Karpas-422 (cell line): ENCODE measurements around the gene LNP1. TPM values are rescaled to one million over a fixed set of nuclear protein-coding genes. Genes with fewer than 3 reads are reported as not detected.
A peak's percentile ranks its signal among the peaks of the same experiment; 100 is the strongest.
"Not testable (repeated sequence)": the region's sequence is repeated elsewhere in the genome, so short reads cannot be mapped to it uniquely, and the experiment has no call there.

Experiments used
- DNase-seq: peaks from one replicate; pipeline ENCODE4 v3.0.0-alpha.2; 2015
- H2AFZ ChIP-seq: fragments of 200-600 bp; sonication (generic); 2 replicates; pipeline ENCODE4 v1.6.1; 2014; ENCODE audit warnings: antibody characterized with exemption, low read length, mixed read lengths
- H3K27ac ChIP-seq: fragments of 200-600 bp; sonication (generic); 2 replicates; pipeline ENCODE4 v1.5.1; 2014; ENCODE audit warnings: mild to moderate bottlenecking, low read length, moderate library complexity
- H3K27me3 ChIP-seq: fragments of 200-600 bp; sonication (generic); 2 replicates; pipeline ENCODE4 v1.6.1; 2014; ENCODE audit warnings: low read length, mixed read lengths
- H3K36me3 ChIP-seq: fragments of 200-600 bp; sonication (generic); 2 replicates; pipeline ENCODE4 v1.6.1; 2014; ENCODE audit warnings: low read length, mixed read lengths; ENCODE audit not compliant: insufficient read depth
- H3K4me1 ChIP-seq: fragments of 200-600 bp; sonication (generic); 2 replicates; pipeline ENCODE4 v1.6.1; 2014; ENCODE audit warnings: mild to moderate bottlenecking, low read length, mixed read lengths
- H3K4me2 ChIP-seq: fragments of 200-600 bp; sonication (generic); 2 replicates; pipeline ENCODE4 v1.6.1; 2014; ENCODE audit warnings: low read length, low read depth, mild to moderate bottlenecking; ENCODE audit not compliant: poor library complexity, severe bottlenecking
- H3K4me3 ChIP-seq: fragments of 200-600 bp; sonication (generic); 2 replicates; pipeline ENCODE4 v1.5.1; 2014; ENCODE audit warnings: mild to moderate bottlenecking, antibody characterized with exemption, low read length, mixed read lengths
- H3K79me2 ChIP-seq: fragments of 200-600 bp; sonication (generic); 2 replicates; pipeline ENCODE4 v1.6.1; 2014; ENCODE audit warnings: mild to moderate bottlenecking, low read length, mixed read lengths
- H3K9ac ChIP-seq: fragments of 200-600 bp; sonication (generic); 2 replicates; pipeline ENCODE4 v1.6.0; 2014; ENCODE audit warnings: low read length
- H3K9me2 ChIP-seq: fragments of 200-600 bp; sonication (generic), shearing (Covaris generic); replicated peaks from 2 replicates; pipeline ENCODE4 v1.6.0; 2014; ENCODE audit warnings: mild to moderate bottlenecking, low read length, moderate library complexity; ENCODE audit not compliant: insufficient read depth
- H3K9me3 ChIP-seq: fragments of 300-700, 200-600 bp; sonication (generic); 2 replicates; pipeline ENCODE4 v1.6.1; 2014; ENCODE audit warnings: low read length, mixed read lengths
- H4K20me1 ChIP-seq: fragments of 200-600 bp; sonication (generic); 2 replicates; pipeline ENCODE4 v1.6.1; 2014; ENCODE audit warnings: mild to moderate bottlenecking, antibody characterized with exemption, low read length, low read depth; ENCODE audit not compliant: insufficient read depth
- total RNA-seq: library from RNA; depleted of rRNA; stranded (reverse); fragments of >200 nt; shearing (Covaris generic); gene quantifications from 2 replicates; pipeline ENCODE4 v1.2.3, GENCODE V29; 2014; ENCODE audit warnings: low replicate concordance; rRNA removed

Gene LNP1, protein sequence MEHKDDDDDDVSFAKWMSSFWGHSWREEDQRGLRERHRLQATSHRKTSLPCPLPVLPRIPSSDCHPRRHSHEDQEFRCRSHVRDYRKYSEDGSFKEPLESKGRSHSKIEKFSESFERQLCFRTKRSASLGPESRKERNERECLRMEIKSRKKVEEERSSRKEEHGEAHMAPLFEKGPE
- total RNA-seq: 3.4 and 6.0 TPM in 2 replicates

DNA sequence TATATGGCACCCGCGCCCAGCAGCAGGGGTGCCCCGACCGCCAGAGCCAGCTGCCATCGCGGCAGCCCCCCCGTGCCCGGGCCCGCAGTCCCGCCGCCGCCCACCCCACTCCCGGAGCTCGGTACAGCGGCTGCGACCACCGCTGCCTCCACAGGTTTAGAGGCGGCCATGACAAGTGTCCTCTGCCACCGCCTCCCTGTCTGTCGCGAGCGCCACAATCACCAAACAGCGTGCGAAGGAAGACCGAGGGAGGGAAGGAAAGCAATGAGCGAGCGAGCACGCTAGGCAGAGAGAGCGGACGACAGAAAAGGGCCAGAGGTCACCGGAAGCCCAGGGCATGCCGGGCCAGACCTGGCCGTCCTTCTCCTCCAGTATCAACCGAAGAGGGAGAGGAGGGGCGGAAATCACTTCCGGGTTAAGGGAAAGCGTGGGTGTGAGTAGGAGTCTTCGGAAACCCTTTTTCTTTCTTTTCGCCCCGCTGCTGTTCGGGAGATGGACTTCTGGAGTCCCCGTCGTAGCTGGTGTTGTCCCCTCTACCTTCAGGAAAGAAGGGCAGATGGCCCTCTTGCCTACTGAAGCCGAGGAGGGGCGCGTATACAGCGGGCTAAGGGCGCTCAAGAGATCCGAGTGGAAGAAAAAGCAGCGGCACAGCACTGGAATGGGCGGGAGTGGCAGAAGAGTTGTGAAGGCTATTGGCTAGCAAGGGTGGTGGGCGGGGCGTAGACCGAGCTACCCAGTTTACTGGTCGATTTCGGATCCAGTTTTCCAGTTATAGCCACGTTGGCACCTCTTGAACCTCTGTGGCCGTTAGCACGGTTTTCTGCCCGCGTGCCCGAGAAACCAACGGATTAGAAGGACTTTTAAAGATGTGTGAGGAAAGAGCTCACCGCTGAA, at the start of gene LNP1, which contains the start of gene TOMM70:
LNP1 (plus strand) TSS at position 760 of the 894 bp plus-strand sequence. CDS start 28,191 bp downstream, outside the sequence.
TOMM70 (minus strand) TSS at position 310 of the 894 bp plus-strand sequence; CDS start at position 170, 140 bp downstream.
- Histone ChIP-seq H3K4me1 (peaks cover 42% of the 10 kb centered on the region), H3K9me2 (no peaks in the 10 kb centered on the region), H3K27me3 (no peaks in the 10 kb centered on the region), H3K79me2 (peaks cover 87% of the 10 kb centered on the region), H3K36me3 (peaks cover 4% of the 10 kb centered on the region), H3K27ac (peak within 1 kb of the TSS; percentile 72), H4K20me1 (peaks cover 10% of the 10 kb centered on the region), H3K9ac (peak within 1 kb of the TSS; percentile 92), H2AFZ (peak within 1 kb of the TSS; percentile 83; the same call in 1 of the 2 replicates), H3K4me2 (peak within 1 kb of the TSS; percentile 94), H3K9me3 (no peaks in the 10 kb centered on the region), H3K4me3 (peak within 1 kb of the TSS; percentile 96)
- DNase-seq: peak; percentile 99

DNA sequence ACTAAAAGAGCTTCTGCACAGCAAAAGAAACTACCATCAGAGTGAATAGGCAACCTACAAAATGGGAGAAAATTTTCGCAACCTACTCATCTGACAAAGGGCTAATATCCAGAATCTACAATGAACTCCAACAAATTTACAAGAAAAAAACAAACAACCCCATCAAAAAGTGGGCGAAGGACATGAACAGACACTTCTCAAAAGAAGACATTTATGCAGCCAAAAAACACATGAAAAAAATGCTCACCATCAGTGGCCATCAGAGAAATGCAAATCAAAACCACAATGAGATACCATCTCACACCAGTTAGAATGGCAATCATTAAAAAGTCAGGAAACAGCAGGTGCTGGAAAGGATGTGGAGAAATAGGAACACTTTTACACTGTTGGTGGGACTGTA, 49.6 kb upstream of the LNP1 start:
- not testable (repeated sequence) for H3K79me2 ChIP-seq, H3K9me3 ChIP-seq, H3K27ac ChIP-seq, H3K9ac ChIP-seq, DNase-seq, H3K4me2 ChIP-seq, H3K9me2 ChIP-seq, H3K4me1 ChIP-seq, H2AFZ ChIP-seq, H3K27me3 ChIP-seq, H3K4me3 ChIP-seq, H4K20me1 ChIP-seq
- peaks cover 55% of the 10 kb centered on the region for H3K36me3 ChIP-seq

DNA sequence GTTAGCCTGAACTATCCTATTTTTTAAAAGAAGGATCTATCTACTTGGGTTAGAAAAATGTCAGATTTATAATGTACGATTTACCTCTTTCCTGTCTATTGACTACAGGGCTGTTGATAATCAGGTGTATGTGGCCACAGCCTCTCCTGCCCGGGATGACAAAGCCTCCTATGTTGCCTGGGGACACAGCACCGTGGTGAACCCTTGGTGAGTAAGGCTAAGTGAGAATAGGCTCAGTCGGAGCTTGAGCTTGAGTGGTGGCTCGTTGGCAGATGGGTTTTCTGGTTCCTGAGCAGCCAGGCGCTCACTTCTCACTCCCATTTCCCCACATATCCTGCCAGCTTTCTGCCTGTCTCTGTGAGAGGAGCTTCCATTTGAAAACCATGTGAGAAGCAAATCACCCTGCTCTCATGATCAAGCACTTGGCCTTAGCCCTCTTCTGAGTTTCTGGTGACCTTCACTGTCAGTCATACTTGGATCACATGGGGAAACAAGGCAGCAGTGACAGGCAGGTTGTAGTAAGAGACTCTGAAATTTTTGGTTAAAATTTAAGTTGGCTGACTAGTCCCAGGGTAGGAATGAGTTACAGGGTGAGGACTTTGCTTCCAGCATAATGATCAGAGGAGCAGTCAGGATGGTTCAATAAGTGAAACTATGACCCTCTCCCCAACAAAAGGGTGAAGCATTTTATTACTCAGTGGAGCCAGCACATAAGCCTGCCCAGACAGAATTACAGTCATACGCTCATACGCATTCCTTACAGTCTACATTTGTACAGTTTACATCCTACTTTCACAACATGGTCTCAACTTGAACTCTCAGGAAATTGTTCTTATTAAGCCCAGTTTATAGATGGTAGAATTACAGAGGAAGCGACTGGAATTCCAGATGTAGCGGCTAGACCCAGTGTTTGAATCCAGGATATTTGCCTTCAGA, 48.8 kb upstream of the LNP1 start:
- H3K4me1 ChIP-seq: no peaks in the 10 kb centered on the region
- H4K20me1 ChIP-seq: no peaks in the 10 kb centered on the region
- no peaks in the 10 kb centered on the region for H3K27me3 ChIP-seq
- H2AFZ ChIP-seq: no peak overlapping the region
- H3K4me3 ChIP-seq: no peak overlapping the region
- H3K36me3 ChIP-seq: peaks cover 53% of the 10 kb centered on the region
- H3K27ac ChIP-seq: no peak overlapping the region
- H3K79me2 ChIP-seq: 0 out of 2 replicates have a peak, but pooled peaks cover 6% of the 10 kb centered on the region
- H3K9me3 ChIP-seq: no peaks in the 10 kb centered on the region
- H3K9me2 ChIP-seq: no peaks in the 10 kb centered on the region
- no peak overlapping the region for H3K4me2 ChIP-seq
- no peak for DNase-seq
- no peak overlapping the region for H3K9ac ChIP-seq

DNA sequence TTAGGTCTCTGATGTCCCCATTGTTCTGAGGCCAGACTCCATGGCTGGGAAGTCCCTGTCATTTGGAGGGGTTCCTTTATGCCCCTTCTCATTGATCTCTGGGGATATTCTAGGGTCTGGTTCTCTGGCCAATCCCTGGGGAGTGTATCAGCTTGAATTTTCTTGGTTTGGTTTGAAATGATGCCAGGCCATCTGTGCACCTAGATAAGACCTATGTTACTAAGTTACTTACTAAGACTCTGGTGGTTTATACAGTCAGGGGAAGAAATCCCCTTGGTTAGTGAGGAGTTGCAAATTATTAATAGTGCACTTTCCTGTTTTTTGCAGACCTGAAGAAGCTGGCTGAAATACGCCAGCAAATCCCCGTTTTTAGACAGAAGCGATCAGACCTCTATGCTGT, 46.5 kb upstream of the LNP1 start:
- Histone ChIP-seq H3K4me3 (no peak overlapping the region), H3K9ac (no peak overlapping the region), H4K20me1 (no peaks in the 10 kb centered on the region), H3K9me3 (no peaks in the 10 kb centered on the region), H3K4me1 (no peaks in the 10 kb centered on the region), H3K27me3 (no peaks in the 10 kb centered on the region), H3K9me2 (no peaks in the 10 kb centered on the region), H2AFZ (no peak overlapping the region), H3K79me2 (0 out of 2 replicates have a peak, but pooled peaks cover 6% of the 10 kb centered on the region), H3K27ac (no peak overlapping the region), H3K4me2 (no peak overlapping the region), H3K36me3 (peaks cover 45% of the 10 kb centered on the region)
- no peak for DNase-seq

DNA sequence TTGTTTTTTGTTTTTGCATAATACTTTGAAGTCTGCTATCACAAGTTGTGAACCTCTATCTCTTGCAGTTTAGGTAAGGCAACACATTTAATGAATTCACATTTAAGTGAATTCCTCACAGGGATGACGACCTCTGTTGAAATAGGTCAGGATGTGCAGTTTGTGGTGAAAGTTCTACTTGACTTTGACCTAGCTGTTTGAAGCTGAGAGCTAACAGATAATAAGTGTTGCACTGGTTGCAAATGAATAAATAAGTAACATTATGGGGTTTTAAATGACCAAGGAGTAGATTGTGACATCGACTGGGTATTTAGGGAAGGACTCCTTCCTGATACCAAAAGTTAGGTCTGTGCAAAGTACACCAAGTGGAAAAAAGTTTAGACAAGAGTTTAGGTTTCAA, 42.9 kb upstream of the LNP1 start:
- H2AFZ ChIP-seq: no peak overlapping the region
- peaks cover 50% of the 10 kb centered on the region for H3K36me3 ChIP-seq
- no peaks in the 10 kb centered on the region for H3K27me3 ChIP-seq
- no peak overlapping the region for H3K4me2 ChIP-seq
- H3K9me3 ChIP-seq: no peaks in the 10 kb centered on the region
- H3K9me2 ChIP-seq: no peaks in the 10 kb centered on the region
- no peaks in the 10 kb centered on the region for H4K20me1 ChIP-seq
- no peak overlapping the region for H3K4me3 ChIP-seq
- no peaks in the 10 kb centered on the region for H3K79me2 ChIP-seq
- no peak overlapping the region for H3K27ac ChIP-seq
- no peak overlapping the region for H3K9ac ChIP-seq
- DNase-seq: no peak
- H3K4me1 ChIP-seq: no peaks in the 10 kb centered on the region

DNA sequence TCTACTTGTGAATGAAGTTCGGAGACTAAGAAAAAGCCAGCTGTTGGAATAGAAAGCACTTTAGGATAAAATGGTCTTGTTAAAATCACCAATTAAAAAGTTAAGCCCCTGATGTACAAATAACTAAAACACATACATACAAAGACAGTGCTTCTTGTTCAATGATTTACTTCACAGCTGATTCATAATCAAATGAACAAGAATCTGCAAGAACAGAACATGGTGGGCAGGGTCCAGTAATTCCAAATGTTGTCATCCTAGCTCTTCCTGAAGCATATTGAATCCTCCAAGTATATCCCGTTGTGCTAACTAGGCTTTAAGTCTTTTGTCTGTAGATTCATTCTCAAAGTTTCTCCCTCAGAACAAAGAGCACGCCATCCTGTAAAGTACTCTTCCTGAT, 42.3 kb upstream of the LNP1 start:
- Histone ChIP-seq H3K27me3 (no peaks in the 10 kb centered on the region), H3K4me3 (no peak overlapping the region), H3K27ac (no peak overlapping the region), H3K9ac (no peak overlapping the region), H3K9me3 (no peaks in the 10 kb centered on the region), H3K36me3 (peaks cover 53% of the 10 kb centered on the region), H3K9me2 (no peaks in the 10 kb centered on the region), H4K20me1 (no peaks in the 10 kb centered on the region), H3K4me2 (no peak overlapping the region), H3K4me1 (no peaks in the 10 kb centered on the region), H2AFZ (no peak overlapping the region), H3K79me2 (no peaks in the 10 kb centered on the region)
- DNase-seq: no peak

DNA sequence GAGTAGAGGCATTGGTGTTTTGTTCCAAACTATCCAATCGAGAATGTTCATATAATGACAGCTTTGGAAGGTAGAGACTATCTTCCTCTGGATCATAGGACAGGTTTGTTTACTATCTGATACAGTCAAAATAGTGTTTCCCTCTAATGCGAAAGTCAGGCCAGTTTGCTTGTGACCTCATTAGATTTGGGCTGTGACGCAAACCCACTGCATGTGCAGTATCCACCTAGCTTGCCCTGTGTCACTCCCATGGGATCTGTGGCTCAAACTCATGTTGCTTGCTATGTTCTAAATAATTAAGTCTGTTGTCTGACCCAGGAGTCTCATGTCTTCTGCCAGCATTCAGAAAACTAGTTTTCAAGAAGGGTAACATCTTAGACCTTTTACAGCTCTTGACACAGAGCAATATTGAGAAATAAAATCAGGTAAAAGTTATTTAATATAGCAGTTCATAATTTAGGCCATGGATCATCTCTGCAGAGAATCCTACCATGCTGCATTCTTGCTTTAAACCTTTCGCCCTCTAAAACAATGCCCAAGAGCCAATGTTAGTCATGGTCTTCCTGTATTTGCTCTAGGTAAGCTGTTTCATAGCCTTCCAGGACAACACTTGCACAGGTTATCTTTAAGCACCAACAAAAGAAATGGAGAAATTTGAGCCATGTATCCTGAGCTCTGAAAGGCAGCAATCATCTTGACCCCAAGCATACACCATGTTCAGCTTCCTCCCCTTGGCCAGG, 40.4 kb upstream of the LNP1 start:
- no peaks in the 10 kb centered on the region for H3K9me2 ChIP-seq
- DNase-seq: no peak

More for the DNA sequence above, 40.4 kb upstream of the LNP1 start:
- no peaks in the 10 kb centered on the region for H4K20me1 ChIP-seq
- H3K27ac ChIP-seq: no peak overlapping the region
- no peaks in the 10 kb centered on the region for H3K9me3 ChIP-seq
- H3K4me2 ChIP-seq: no peak overlapping the region
- H3K36me3 ChIP-seq: peaks cover 60% of the 10 kb centered on the region
- no peak overlapping the region for H3K9ac ChIP-seq
- H3K4me3 ChIP-seq: no peak overlapping the region
- H3K4me1 ChIP-seq: no peaks in the 10 kb centered on the region
- H3K27me3 ChIP-seq: no peaks in the 10 kb centered on the region
- H2AFZ ChIP-seq: no peak overlapping the region
- peaks cover 11% of the 10 kb centered on the region; the same call in 1 of the 2 replicates for H3K79me2 ChIP-seq
